ENCODE measurements around the gene USP28.
A peak's percentile ranks its signal among the peaks of the same experiment; 100 is the strongest.
"Not testable (repeated sequence)": the region's sequence is repeated elsewhere in the genome, so short reads cannot be mapped to it uniquely, and the experiment has no call there.

USP28 gene

GRCh38 chr11:113789675-113790320 lies 85.6 kb downstream of the USP28 start:
- no peaks in the 10 kb centered on the region for H3K36me3 ChIP-seq (ENCODE audit: control insufficient read depth in 1 of 2, insufficient read depth in 2 of 2, low read length in 2 of 2)
- H4K91ac ChIP-seq (ENCODE audit: low read depth, low read length) = no peak overlapping the region
- H3K79me1 ChIP-seq (ENCODE audit: low read length) = no peaks in the 10 kb centered on the region
- no peak overlapping the region for H2BK5ac ChIP-seq (ENCODE audit: low read depth, low read length, poor library complexity)
- no peak overlapping the region for H4K12ac ChIP-seq (ENCODE audit: low read depth, low read length)
- DNase-seq = peak; percentile 5 to 31
- no peak overlapping the region for H3K23ac ChIP-seq (ENCODE audit: low read length)
- no peak overlapping the region for H3K4me2 ChIP-seq (ENCODE audit: low read length)
- no peak overlapping the region for H2AK5ac ChIP-seq (ENCODE audit: low read length)
- H3K14ac ChIP-seq (ENCODE audit: low read length) = no peak overlapping the region
- H3K9me3 ChIP-seq (ENCODE audit: insufficient read depth, low read depth, low read length) = no peaks in the 10 kb centered on the region
- no peak overlapping the region for H2BK12ac ChIP-seq (ENCODE audit: low read length)
- no peaks in the 10 kb centered on the region for H3K79me2 ChIP-seq (ENCODE audit: control insufficient read depth, insufficient read depth, low read length, poor library complexity)
- no peak overlapping the region for H4K8ac ChIP-seq (ENCODE audit: low read depth, low read length)
- no CpG with 5 or more reads among the region's 35 CpGs for WGBS (ENCODE audit: extremely low coverage, insufficient coverage, insufficient read length)
- no peak overlapping the region for H3K4ac ChIP-seq (ENCODE audit: low read depth, low read length)
- no peak overlapping the region for H3K18ac ChIP-seq (ENCODE audit: low read length)
- H2BK120ac ChIP-seq (ENCODE audit: insufficient read depth, low read length, poor library complexity) = no peak overlapping the region
- no peak overlapping the region for H2AFZ ChIP-seq (ENCODE audit: insufficient read depth, low read length, poor library complexity)
- no peak overlapping the region for H3K9ac ChIP-seq (ENCODE audit: low read length)
- no peak overlapping the region for H3K27ac ChIP-seq (ENCODE audit: low read depth, low read length)
- H3K4me3 ChIP-seq (ENCODE audit: low read depth, low read length) = no peak overlapping the region
- H3K27me3 ChIP-seq (ENCODE audit: insufficient read depth, low read length) = no peaks in the 10 kb centered on the region
- no peaks in the 10 kb centered on the region for H3K4me1 ChIP-seq (ENCODE audit: control insufficient read depth in 1 of 2, insufficient read depth in 2 of 2, low read length in 2 of 2)

GRCh38 chr11:113789016-113789415 lies 86.4 kb downstream of the USP28 start:
- H2BK12ac ChIP-seq (ENCODE audit: low read length); H4K8ac ChIP-seq (ENCODE audit: low read depth, low read length): not testable (repeated sequence)

GRCh38 chr11:113782134-113782533 lies 93.2 kb downstream of the USP28 start:
- Histone ChIP-seq H2AK5ac (ENCODE audit: low read length) (no peak overlapping the region), H2BK5ac (ENCODE audit: low read depth, low read length, poor library complexity) (no peak overlapping the region), H4K12ac (ENCODE audit: low read depth, low read length) (no peak overlapping the region), H3K4me3 (ENCODE audit: low read depth, low read length) (no peak overlapping the region), H2AFZ (ENCODE audit: insufficient read depth, low read length, poor library complexity) (no peak overlapping the region), H3K4ac (ENCODE audit: low read depth, low read length) (no peak overlapping the region), H3K79me2 (ENCODE audit: control insufficient read depth, insufficient read depth, low read length, poor library complexity) (no peaks in the 10 kb centered on the region), H3K27me3 (ENCODE audit: insufficient read depth, low read length) (no peaks in the 10 kb centered on the region), H2BK120ac (ENCODE audit: insufficient read depth, low read length, poor library complexity) (no peak overlapping the region), H3K9ac (ENCODE audit: low read length) (no peak overlapping the region), H4K91ac (ENCODE audit: low read depth, low read length) (no peak overlapping the region), H3K18ac (ENCODE audit: low read length) (no peak overlapping the region), H3K14ac (ENCODE audit: low read length) (no peak overlapping the region), H3K23ac (ENCODE audit: low read length) (no peak overlapping the region), H3K27ac (ENCODE audit: low read depth, low read length) (no peak overlapping the region), H4K8ac (ENCODE audit: low read depth, low read length) (no peak overlapping the region), H3K4me1 (ENCODE audit: control insufficient read depth in 1 of 2, insufficient read depth in 2 of 2, low read length in 2 of 2) (no peaks in the 10 kb centered on the region), H3K36me3 (ENCODE audit: control insufficient read depth in 1 of 2, insufficient read depth in 2 of 2, low read length in 2 of 2) (no peaks in the 10 kb centered on the region), H3K79me1 (ENCODE audit: low read length) (no peaks in the 10 kb centered on the region), H3K9me3 (ENCODE audit: insufficient read depth, low read depth, low read length) (no peaks in the 10 kb centered on the region), H2BK12ac (ENCODE audit: low read length) (no peak overlapping the region), H3K4me2 (ENCODE audit: low read length) (no peak overlapping the region)
- WGBS (ENCODE audit: extremely low coverage, insufficient coverage, insufficient read length) = no CpG with 5 or more reads among the region's 1 CpG
- no peak for DNase-seq

More at GRCh38 chr11:113789016-113789415, 86.4 kb downstream of the USP28 start:
- not testable (repeated sequence) for H3K14ac ChIP-seq (ENCODE audit: low read length); H4K91ac ChIP-seq (ENCODE audit: low read depth, low read length); H3K9ac ChIP-seq (ENCODE audit: low read length); H4K12ac ChIP-seq (ENCODE audit: low read depth, low read length); H2AFZ ChIP-seq (ENCODE audit: insufficient read depth, low read length, poor library complexity); H3K18ac ChIP-seq (ENCODE audit: low read length); DNase-seq; H3K4me1 ChIP-seq (ENCODE audit: control insufficient read depth in 1 of 2, insufficient read depth in 2 of 2, low read length in 2 of 2); H3K27ac ChIP-seq (ENCODE audit: low read depth, low read length); H3K9me3 ChIP-seq (ENCODE audit: insufficient read depth, low read depth, low read length); H3K4ac ChIP-seq (ENCODE audit: low read depth, low read length); H3K4me3 ChIP-seq (ENCODE audit: low read depth, low read length); H3K79me1 ChIP-seq (ENCODE audit: low read length); H2AK5ac ChIP-seq (ENCODE audit: low read length); H2BK5ac ChIP-seq (ENCODE audit: low read depth, low read length, poor library complexity); H2BK120ac ChIP-seq (ENCODE audit: insufficient read depth, low read length, poor library complexity); H3K27me3 ChIP-seq (ENCODE audit: insufficient read depth, low read length); H3K4me2 ChIP-seq (ENCODE audit: low read length); H3K36me3 ChIP-seq (ENCODE audit: control insufficient read depth in 1 of 2, insufficient read depth in 2 of 2, low read length in 2 of 2); H3K23ac ChIP-seq (ENCODE audit: low read length); H3K79me2 ChIP-seq (ENCODE audit: control insufficient read depth, insufficient read depth, low read length, poor library complexity)
- no CpG with 5 or more reads among the region's 22 CpGs for WGBS (ENCODE audit: extremely low coverage, insufficient coverage, insufficient read length)

GRCh38 chr11:113781682-113782081 lies 93.7 kb downstream of the USP28 start:
- Histone ChIP-seq H3K23ac (ENCODE audit: low read length) (no peak overlapping the region), H3K4me2 (ENCODE audit: low read length) (no peak overlapping the region), H4K8ac (ENCODE audit: low read depth, low read length) (no peak overlapping the region), H3K9ac (ENCODE audit: low read length) (no peak overlapping the region), H2AK5ac (ENCODE audit: low read length) (no peak overlapping the region), H3K27ac (ENCODE audit: low read depth, low read length) (no peak overlapping the region), H3K27me3 (ENCODE audit: insufficient read depth, low read length) (no peaks in the 10 kb centered on the region), H2BK5ac (ENCODE audit: low read depth, low read length, poor library complexity) (no peak overlapping the region), H3K36me3 (ENCODE audit: control insufficient read depth in 1 of 2, insufficient read depth in 2 of 2, low read length in 2 of 2) (no peaks in the 10 kb centered on the region), H3K4me1 (ENCODE audit: control insufficient read depth in 1 of 2, insufficient read depth in 2 of 2, low read length in 2 of 2) (no peaks in the 10 kb centered on the region), H2AFZ (ENCODE audit: insufficient read depth, low read length, poor library complexity) (no peak overlapping the region), H4K91ac (ENCODE audit: low read depth, low read length) (no peak overlapping the region), H3K9me3 (ENCODE audit: insufficient read depth, low read depth, low read length) (no peaks in the 10 kb centered on the region), H3K4me3 (ENCODE audit: low read depth, low read length) (no peak overlapping the region), H3K18ac (ENCODE audit: low read length) (no peak overlapping the region), H3K79me1 (ENCODE audit: low read length) (no peaks in the 10 kb centered on the region), H2BK12ac (ENCODE audit: low read length) (no peak overlapping the region), H3K14ac (ENCODE audit: low read length) (no peak overlapping the region), H2BK120ac (ENCODE audit: insufficient read depth, low read length, poor library complexity) (no peak overlapping the region), H3K79me2 (ENCODE audit: control insufficient read depth, insufficient read depth, low read length, poor library complexity) (no peaks in the 10 kb centered on the region), H3K4ac (ENCODE audit: low read depth, low read length) (no peak overlapping the region), H4K12ac (ENCODE audit: low read depth, low read length) (no peak overlapping the region)
- peak; percentile 8 to 26 for DNase-seq
- WGBS (ENCODE audit: extremely low coverage, insufficient coverage, insufficient read length) = no CpG with 5 or more reads among the region's 5 CpGs

Data from trophoblast cell (in vitro differentiated cells and primary cell).